Measurements from ENCODE around the gene BCAR1.

GRCh38 chr16:75239542-75240122 is 11.8 kb downstream of the BCAR1 start:
- TF ChIP-seq CTCF (IDR thresholded peaks at IDR 0.05) (no peak), ZFX (IDR thresholded peaks at IDR 0.05; ENCODE audit: borderline replicate concordance) (no peak)

Data from 22Rv1 (cell line).